ENCODE results near the gene NCLN.
"Not testable (repeated sequence)": the region's sequence is repeated elsewhere in the genome, so short reads cannot be mapped to it uniquely, and the experiment has no call there.

The NCLN gene

GRCh38 chr19:3157096-3157845 lies 28.5 kb upstream of the NCLN start:
- no peak for DNase-seq

- DNase-seq, result no peak
These were observed 26.2 kb upstream of the NCLN start for GRCh38 chr19:3159565-3159964.

- no peak for DNase-seq
These were observed 25.5 kb upstream of the NCLN start for GRCh38 chr19:3160219-3160618.

GRCh38 chr19:3161453-3161852 lies 24.3 kb upstream of the NCLN start:
- DNase-seq, result no peak

GRCh38 chr19:3162418-3163229 lies 23.1 kb upstream of the NCLN start:
- DNase-seq, result no peak

GRCh38 chr19:3163230-3163886 lies 22.4 kb upstream of the NCLN start:
- peak; percentile 64 for DNase-seq

GRCh38 chr19:3163943-3164342 lies 21.8 kb upstream of the NCLN start:
- DNase-seq, result no peak

- DNase-seq, result no peak
These were observed 18.0 kb upstream of the NCLN start for GRCh38 chr19:3167533-3168272.

GRCh38 chr19:3171894-3172672 lies 13.6 kb upstream of the NCLN start:
- no peak for DNase-seq

GRCh38 chr19:3172673-3173000 lies 13.1 kb upstream of the NCLN start:
- DNase-seq, result not testable (repeated sequence)

- no peak for DNase-seq
These were observed 9.7 kb upstream of the NCLN start for GRCh38 chr19:3175781-3176714.

- peak; percentile 62 for DNase-seq
These were observed 8.8 kb upstream of the NCLN start for GRCh38 chr19:3176715-3177501.

- DNase-seq, result peak; percentile 43
These were observed 7.3 kb upstream of the NCLN start, which contains the start of gene S1PR4 for GRCh38 chr19:3178377-3178972. Gene S1PR4 (plus strand): TSS chr19:3178769. CDS start chr19:3178793, 24 bp downstream.

- no peak for DNase-seq
These were observed 6.6 kb upstream of the NCLN start for GRCh38 chr19:3178973-3179738.

- no peak for DNase-seq
These were observed 5.9 kb upstream of the NCLN start for GRCh38 chr19:3179739-3180293.

- no peak for DNase-seq
These were observed 1.7 kb upstream of the NCLN start for GRCh38 chr19:3183721-3184641.

- peak; percentile 57 for DNase-seq
These were observed 776 bp upstream of the NCLN start for GRCh38 chr19:3184847-3185460.

Data from activated CD4-positive, alpha-beta T cell treated with anti-CD3 and anti-CD28 coated beads for 1 hour (primary cell).